B cell (primary cell): ENCODE results near the gene RAPH1. TPM values are rescaled to one million over a fixed set of nuclear protein-coding genes. Genes with fewer than 3 reads are reported as not detected.

Experiments
- ATAC-seq: fragments of 200-7000 bp; cut with Tn5 transposase; one replicate; pipeline ENCODE4 v1.10.0; 2021; ENCODE audit warnings: low read depth, mild to moderate bottlenecking, moderate number of reproducible peaks, moderate library complexity
- CTCF ChIA-PET: fragments of 350-600 bp; sonication (Branson Sonifier 250); formaldehyde crosslinking; loops from one replicate; lab custom pipeline; 2021; ENCODE audit warnings: antibody characterized with exemption, inconsistent platforms; lab: Charles Lee
- POLR2A ChIA-PET: fragments of 350-600 bp; sonication (Branson Sonifier 250); formaldehyde crosslinking; loops from one replicate; lab custom pipeline; 2021; ENCODE audit warnings: antibody characterized with exemption; lab: Charles Lee
- DNase-seq: peaks from one replicate; pipeline ENCODE4 v3.0.0; 2013
- H2AFZ ChIP-seq: 2 replicates; pipeline ENCODE4 v1.6.1; 2012; ENCODE audit warnings: mild to moderate bottlenecking, low read depth, low read length; ENCODE audit not compliant: insufficient read depth, poor library complexity, severe bottlenecking
- H3K27ac ChIP-seq, 2 donors: 1 replicate in 1 of 2; 2 replicates in 1 of 2; pipeline ENCODE4 v1.5.1; 2012 to 2013; ENCODE audit warnings: low read length in 2 of 2, mild to moderate bottlenecking in 2 of 2, moderate library complexity in 1 of 2
- H3K27me3 ChIP-seq, 4 experiments: fragments of 200-600 bp in 1 of 4; sonication (generic) in 1 of 4; replicated peaks in 1 of 4; 1 replicate in 2 of 4; 2 replicates in 2 of 4; pipeline versions ENCODE4 v1.6.1 to v1.7.0; 2013 to 2016; ENCODE audit warnings: low read length in 3 of 4, mild to moderate bottlenecking in 2 of 4, mixed read lengths in 1 of 4, moderate library complexity in 1 of 4; ENCODE audit not compliant: insufficient read depth in 4 of 4, control insufficient read depth in 3 of 4; ENCODE audit errors: control extremely low read depth in 1 of 4
- H3K36me3 ChIP-seq, 2 experiments: replicated peaks in 1 of 2; 1 replicate in 1 of 2; 2 replicates in 1 of 2; pipeline versions ENCODE4 v1.6.1 to v1.7.1; 2013; ENCODE audit warnings: low read length in 1 of 2; ENCODE audit not compliant: insufficient read depth in 2 of 2, control insufficient read depth in 1 of 2; ENCODE audit errors: control extremely low read depth in 1 of 2, extremely low read depth in 1 of 2
- H3K4me1 ChIP-seq, 2 donors: fragments of 200-600 bp in 1 of 2; sonication (generic) in 1 of 2; 1 replicate in 1 of 2; 2 replicates in 1 of 2; pipeline versions ENCODE4 v1.5.1 to v1.6.1; 2013 to 2017; ENCODE audit warnings: low read length in 2 of 2; ENCODE audit not compliant: control insufficient read depth in 2 of 2, insufficient read depth in 2 of 2
- H3K4me2 ChIP-seq: replicated peaks from 2 replicates; pipeline ENCODE3; 2012; ENCODE audit warnings: mild to moderate bottlenecking, low read depth, low read length; ENCODE audit not compliant: poor library complexity, severe bottlenecking
- H3K4me3 ChIP-seq, 5 experiments: fragments of 200-600 bp in 1 of 5; sonication (generic) in 1 of 5; 1 replicate in 3 of 5; 2 replicates in 2 of 5; pipeline versions ENCODE4 v1.5.1 to v1.7.0; 2011 to 2016; ENCODE audit warnings: low read length in 4 of 5, mild to moderate bottlenecking in 4 of 5, low read depth in 2 of 5, control low read depth in 1 of 5, moderate library complexity in 1 of 5; ENCODE audit not compliant: insufficient read depth in 1 of 5; ENCODE audit errors: control extremely low read depth in 1 of 5, extremely low read depth in 1 of 5
- H3K79me2 ChIP-seq: fragments of 200-600 bp; sonication (generic); one replicate; pipeline ENCODE4 v1.6.0; 2016; ENCODE audit warnings: low read length; ENCODE audit not compliant: control insufficient read depth, insufficient read depth
- H3K9ac ChIP-seq: fragments of 200-600 bp; sonication (generic); 2 replicates; pipeline ENCODE4 v1.6.1; 2017; ENCODE audit warnings: mild to moderate bottlenecking, low read length, moderate library complexity
- H3K9me3 ChIP-seq, 3 donors: one replicate each; pipeline versions ENCODE4 v1.6.1 to v1.7.1; 2013; ENCODE audit warnings: low read length in 2 of 3; ENCODE audit not compliant: control insufficient read depth in 2 of 3, insufficient read depth in 1 of 3; ENCODE audit errors: control extremely low read depth in 1 of 3
- H4K20me1 ChIP-seq: 2 replicates; pipeline ENCODE4 v1.6.0; 2012; ENCODE audit warnings: mild to moderate bottlenecking, low read length; ENCODE audit not compliant: insufficient read depth, control insufficient read depth, poor library complexity, severe bottlenecking
- H3K27ac Mint-ChIP-seq: one replicate; pipeline ENCODE4 v1.8.0; 2021; ENCODE audit warnings: mixed read lengths
- H3K27me3 Mint-ChIP-seq: one replicate; pipeline ENCODE4 v1.8.0; 2021; ENCODE audit warnings: mixed read lengths
- H3K4me1 Mint-ChIP-seq: one replicate; pipeline ENCODE4 v1.8.0; 2021; ENCODE audit warnings: mixed read lengths
- H3K4me3 Mint-ChIP-seq: one replicate; pipeline ENCODE4 v1.8.0; 2021; ENCODE audit warnings: mixed read lengths
- H3K9me3 Mint-ChIP-seq: one replicate; pipeline ENCODE4 v1.8.0; 2022; ENCODE audit warnings: mixed read lengths; ENCODE audit not compliant: insufficient read depth
- CTCF ChIP-seq: fragments of 200-600 bp; IDR thresholded peaks from one replicate; pipeline ENCODE4 v1.8.0; 2022; ENCODE audit warnings: antibody characterized with exemption, mild to moderate bottlenecking
- EZH2 ChIP-seq: IDR thresholded peaks from 2 replicates; pipeline ENCODE4 v1.6.1; 2012; ENCODE audit warnings: borderline replicate concordance, low read depth, mild to moderate bottlenecking, moderate library complexity, low read length; ENCODE audit not compliant: insufficient read depth, poor library complexity, severe bottlenecking
- WGBS: methylation state at CpG from one replicate; pipeline ENCODE4 v1.1.5; 2013; ENCODE audit warnings: missing lambda C conversion rate; ENCODE audit not compliant: insufficient coverage; 5-methylcytosine and 5-hydroxymethylcytosine counted together
- intact Hi-C: fragments of 100-400 bp; cut with micrococcal nuclease; formaldehyde crosslinking; loops from one replicate; pipeline ENCODE4 v1.10.0; 2022
- polyA plus RNA-seq: library from polyadenylated mRNA; depleted of rRNA; stranded (reverse); fragments of >200 nt; gene quantifications from 2 replicates; pipeline ENCODE4 v1.2.3, GENCODE V29; 2012
- total RNA-seq, 2 donors: library from RNA; stranded (reverse); fragments of 120-200 nt in 1 of 2; gene quantifications; 1 replicate in 1 of 2; 2 replicates in 1 of 2; pipeline versions ENCODE4 v1.2.3 to v1.2.4, GENCODE V29; 2013 to 2022

RAPH1 gene
- total and polyA plus RNA-seq, 2 donors (not counting 1 experiment from before 2014, with no cell fraction given), result 0.13 TPM; not detected in 1

GRCh38 chr2:203470371-203470770 is 64.7 kb downstream of the RAPH1 start:
- intact Hi-C loops, result no loop called here
- no peaks in the 10 kb centered on the region for H3K4me1 ChIP-seq
- no CpG with 5 or more reads among the region's 4 CpGs for WGBS
- TF ChIP-seq CTCF, result no peak
- no peak for TF ChIP-seq EZH2
- no peak overlapping the region for H3K27ac ChIP-seq
- no peak overlapping the region for H2AFZ ChIP-seq
- no peak overlapping the region for H3K4me3 ChIP-seq
- peaks cover 0 to 4% (median 0%) of the 10 kb centered on the region in 4 experiments for H3K27me3 ChIP-seq
- ChIA-PET CTCF (no interaction called here), POLR2A (no interaction called here)
- H3K9ac ChIP-seq, result no peak overlapping the region
- no peak overlapping the region for H3K4me2 ChIP-seq
- H3K79me2 ChIP-seq, result no peaks in the 10 kb centered on the region
- H3K9me3 ChIP-seq, result no peaks in the 10 kb centered on the region
- H3K27me3 Mint-ChIP-seq, result peaks cover 17% of the 10 kb centered on the region
- DNase-seq, result no peak
- no peaks in the 10 kb centered on the region for H3K9me3 Mint-ChIP-seq
- no peaks in the 10 kb centered on the region for H3K4me1 Mint-ChIP-seq
- H3K36me3 ChIP-seq, result no peaks in the 10 kb centered on the region
- no peak for ATAC-seq
- H3K27ac Mint-ChIP-seq, result no peak overlapping the region
- H3K4me3 Mint-ChIP-seq, result no peak overlapping the region
- H4K20me1 ChIP-seq, result no peaks in the 10 kb centered on the region

- TF ChIP-seq EZH2, result no peak
- no peak for TF ChIP-seq CTCF
- H3K27ac ChIP-seq, result no peak overlapping the region
- H3K27me3 Mint-ChIP-seq, result peaks cover 21% of the 10 kb centered on the region
- H3K4me3 ChIP-seq, result no peak overlapping the region
- H3K36me3 ChIP-seq, result no peaks in the 10 kb centered on the region
- no peaks in the 10 kb centered on the region for H3K79me2 ChIP-seq
- no peaks in the 10 kb centered on the region for H3K9me3 Mint-ChIP-seq
- H3K9me3 ChIP-seq, result no peaks in the 10 kb centered on the region
- H3K4me1 ChIP-seq, result no peaks in the 10 kb centered on the region
- H3K4me2 ChIP-seq, result no peak overlapping the region
- no peak overlapping the region for H3K4me3 Mint-ChIP-seq
- H3K9ac ChIP-seq, result no peak overlapping the region
- H3K4me1 Mint-ChIP-seq, result no peaks in the 10 kb centered on the region
- WGBS, result no CpG with 5 or more reads among the region's 1 CpG
- no peak overlapping the region for H2AFZ ChIP-seq
- intact Hi-C loops, result no loop called here
- CTCF ChIA-PET, result interaction anchor here (0.5 to 1.0 kb wide), 3 partner anchors 16 to 452 kb away, joined by 3 to 4 read pairs (median 3); no protein-coding TSS in a partner anchor
- no peak overlapping the region for H3K27ac Mint-ChIP-seq
- DNase-seq (no peak), ATAC-seq (no peak)
- POLR2A ChIA-PET, result no interaction called here
- peaks cover 0 to 4% (median 0%) of the 10 kb centered on the region in 4 experiments for H3K27me3 ChIP-seq
- no peaks in the 10 kb centered on the region for H4K20me1 ChIP-seq
These were observed 65.6 kb downstream of the RAPH1 start for GRCh38 chr2:203469546-203469945.
